ENCODE measurements around the gene STAT3. TPM values are rescaled to one million over a fixed set of nuclear protein-coding genes. Genes with fewer than 3 reads are reported as not detected.

STAT3 gene
- total RNA-seq, 1 donor, result 180 TPM

DNA sequence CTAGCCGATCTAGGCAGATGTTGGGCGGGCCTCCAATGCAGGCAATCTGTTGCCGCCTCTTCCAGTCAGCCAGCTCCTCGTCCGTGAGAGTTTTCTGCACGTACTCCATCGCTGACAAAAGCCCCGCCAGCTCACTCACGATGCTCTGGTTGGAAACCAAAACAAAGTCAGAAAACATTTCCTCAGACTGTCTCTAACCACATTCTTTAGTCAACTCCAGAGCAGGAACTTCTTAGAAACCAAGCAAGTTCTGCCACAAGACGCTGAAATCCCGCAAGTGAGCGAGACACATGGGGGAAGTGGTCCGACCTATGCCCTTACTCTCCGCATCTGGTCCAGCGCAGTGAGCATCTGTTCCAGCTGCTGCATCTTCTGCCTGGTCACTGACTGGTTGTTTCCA is 50.8 kb downstream of the STAT3 start:
- TF ChIP-seq, protein P1, sequence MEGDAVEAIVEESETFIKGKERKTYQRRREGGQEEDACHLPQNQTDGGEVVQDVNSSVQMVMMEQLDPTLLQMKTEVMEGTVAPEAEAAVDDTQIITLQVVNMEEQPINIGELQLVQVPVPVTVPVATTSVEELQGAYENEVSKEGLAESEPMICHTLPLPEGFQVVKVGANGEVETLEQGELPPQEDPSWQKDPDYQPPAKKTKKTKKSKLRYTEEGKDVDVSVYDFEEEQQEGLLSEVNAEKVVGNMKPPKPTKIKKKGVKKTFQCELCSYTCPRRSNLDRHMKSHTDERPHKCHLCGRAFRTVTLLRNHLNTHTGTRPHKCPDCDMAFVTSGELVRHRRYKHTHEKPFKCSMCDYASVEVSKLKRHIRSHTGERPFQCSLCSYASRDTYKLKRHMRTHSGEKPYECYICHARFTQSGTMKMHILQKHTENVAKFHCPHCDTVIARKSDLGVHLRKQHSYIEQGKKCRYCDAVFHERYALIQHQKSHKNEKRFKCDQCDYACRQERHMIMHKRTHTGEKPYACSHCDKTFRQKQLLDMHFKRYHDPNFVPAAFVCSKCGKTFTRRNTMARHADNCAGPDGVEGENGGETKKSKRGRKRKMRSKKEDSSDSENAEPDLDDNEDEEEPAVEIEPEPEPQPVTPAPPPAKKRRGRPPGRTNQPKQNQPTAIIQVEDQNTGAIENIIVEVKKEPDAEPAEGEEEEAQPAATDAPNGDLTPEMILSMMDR (IDR thresholded peaks at IDR 0.05; ENCODE audit: insufficient read depth, low read depth, low read length), result no peak
- no peak overlapping the region for H3K4me3 ChIP-seq (ENCODE audit: low read depth, low read length)
- peak; percentile 73 for DNase-seq (ENCODE audit: low read depth)

DNA sequence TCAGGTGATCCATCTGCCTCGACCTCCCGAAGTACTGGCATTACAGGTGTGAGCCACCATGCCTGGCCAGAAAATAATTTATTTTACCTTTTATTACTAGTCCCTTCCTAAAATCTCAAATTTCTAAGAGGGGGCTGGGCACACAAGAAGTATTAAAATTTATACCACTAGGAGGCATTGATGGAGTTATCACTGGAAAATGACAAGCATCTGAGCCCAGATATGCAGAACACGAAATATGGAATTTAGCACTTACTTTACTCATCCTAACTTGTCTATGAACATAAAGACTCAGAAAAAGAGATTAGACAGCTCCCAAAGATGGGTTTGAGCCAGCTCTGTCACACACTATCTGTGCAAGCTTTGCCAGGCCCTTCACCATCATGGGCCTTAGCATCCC is 53.6 kb downstream of the STAT3 start:
- TF ChIP-seq, protein P1 (IDR thresholded peaks at IDR 0.05; ENCODE audit: insufficient read depth, low read depth, low read length), result peak; percentile 19
- DNase-seq (ENCODE audit: low read depth), result no peak
- H3K4me3 ChIP-seq (ENCODE audit: low read depth, low read length), result no peak overlapping the region

DNA sequence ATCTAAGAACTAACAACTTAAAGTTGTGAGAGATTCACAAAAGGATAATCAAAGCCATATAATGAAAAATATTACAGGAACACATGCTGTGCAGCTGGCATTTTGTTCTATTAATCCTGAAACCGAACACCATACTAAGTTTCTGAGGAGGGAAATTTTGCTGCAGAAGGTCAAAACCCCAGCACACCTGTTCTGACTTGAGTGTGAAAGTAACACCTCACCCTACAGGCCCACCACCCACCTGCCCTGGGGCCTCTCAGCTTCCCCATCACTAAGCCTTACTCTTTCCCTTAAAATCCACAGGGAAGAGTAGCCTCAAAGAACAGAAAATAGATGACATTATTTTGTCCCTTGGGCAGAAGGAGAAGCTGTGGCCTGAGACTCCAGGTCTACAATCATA is 55.2 kb downstream of the STAT3 start:
- no peak overlapping the region for H3K4me3 ChIP-seq (ENCODE audit: low read depth, low read length)
- TF ChIP-seq, protein P1 (IDR thresholded peaks at IDR 0.05; ENCODE audit: insufficient read depth, low read depth, low read length), result no peak
- no peak for DNase-seq (ENCODE audit: low read depth)

DNA sequence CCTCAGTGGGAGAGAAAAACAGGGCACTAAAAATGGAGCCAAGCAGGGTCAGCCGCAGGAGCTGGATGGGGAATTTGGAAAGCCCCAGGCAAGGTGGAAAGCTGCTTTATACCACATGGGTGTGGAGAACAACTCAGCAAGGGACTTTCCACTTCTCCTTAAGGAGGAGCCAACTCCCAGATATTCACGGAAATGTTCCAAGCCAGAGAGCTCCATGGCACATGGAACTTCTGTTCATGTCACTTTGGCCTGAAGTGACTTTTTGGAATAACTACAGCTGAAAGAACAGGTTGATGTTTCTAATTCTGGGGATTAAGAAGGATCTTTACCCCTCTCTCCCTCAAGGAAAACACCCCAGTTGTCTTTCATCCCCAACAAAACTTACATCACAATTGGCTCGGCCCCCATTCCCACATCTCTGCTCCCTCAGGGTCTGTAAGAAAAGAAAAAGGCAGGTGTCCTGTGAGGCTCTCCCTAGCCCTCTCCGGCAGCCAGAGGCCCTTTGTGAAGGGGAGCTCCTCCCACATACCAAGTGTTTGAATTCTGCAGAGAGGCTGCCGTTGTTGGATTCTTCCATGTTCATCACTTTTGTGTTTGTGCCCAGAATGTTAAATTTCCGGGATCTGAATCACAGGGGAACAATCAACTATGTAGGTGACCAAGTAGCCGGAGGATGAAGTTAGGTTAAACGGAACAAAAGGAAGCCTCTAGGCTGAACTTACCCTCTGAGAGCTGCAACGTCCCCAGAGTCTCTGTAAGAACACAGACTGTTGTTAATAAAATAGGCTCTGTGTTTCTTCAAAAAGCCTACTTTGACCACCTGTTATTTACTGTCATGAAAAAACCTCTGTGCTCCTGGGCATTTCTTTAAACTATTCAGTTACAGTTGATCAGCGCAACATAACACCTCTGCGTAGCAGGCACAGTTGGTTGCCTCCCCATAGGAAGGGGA is 58.9 kb downstream of the STAT3 start:
- TF ChIP-seq, protein P1 (IDR thresholded peaks at IDR 0.05; ENCODE audit: insufficient read depth, low read depth, low read length), result no peak
- no peak overlapping the region for H3K4me3 ChIP-seq (ENCODE audit: low read depth, low read length)
- peak; percentile 51 for DNase-seq (ENCODE audit: low read depth)

DNA sequence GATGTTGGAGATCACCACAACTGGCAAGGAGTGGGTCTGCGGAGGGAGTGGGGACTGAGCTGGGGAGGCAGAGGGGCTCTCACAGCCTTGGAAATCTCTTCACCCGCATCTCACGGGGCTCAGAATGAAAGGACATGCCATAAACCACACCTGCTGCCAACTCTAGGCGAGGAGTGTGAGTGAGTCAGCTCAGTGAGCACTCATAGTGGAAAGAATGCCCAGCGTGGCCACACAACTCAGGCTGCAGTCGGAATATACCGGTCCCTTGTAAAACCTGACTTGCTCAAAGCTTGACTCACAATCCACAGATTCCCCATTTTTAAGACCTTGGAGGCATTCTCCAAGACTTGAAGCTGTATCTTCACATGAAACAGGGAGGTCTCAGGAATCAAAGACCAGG is 63.2 kb downstream of the STAT3 start:
- TF ChIP-seq, protein P1 (IDR thresholded peaks at IDR 0.05; ENCODE audit: insufficient read depth, low read depth, low read length), result no peak

DNA sequence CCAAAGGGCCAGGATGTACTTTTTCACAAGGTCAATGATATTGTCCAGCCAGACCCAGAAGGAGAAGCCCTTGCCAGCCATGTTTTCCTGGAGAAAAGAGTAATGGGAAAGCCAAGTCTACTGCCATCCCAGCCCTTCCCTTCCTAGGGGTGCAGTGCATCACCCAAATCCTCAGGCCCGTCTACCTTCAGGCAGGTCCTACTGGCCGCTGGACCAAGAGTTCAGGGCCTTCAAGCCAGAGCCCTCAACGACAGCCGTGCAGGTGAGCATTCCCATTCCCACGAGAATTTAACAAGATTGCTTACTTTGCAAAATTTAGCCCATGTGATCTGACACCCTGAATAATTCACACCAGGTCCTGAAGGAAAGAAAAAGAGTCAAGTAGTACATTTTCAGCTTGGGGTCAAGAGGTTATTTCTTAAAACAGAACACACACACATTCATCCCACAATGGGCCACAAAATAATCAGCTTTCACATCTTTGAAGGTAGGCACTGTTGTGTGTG is 64.9 kb downstream of the STAT3 start:
- no peak for DNase-seq (ENCODE audit: low read depth)
- H3K4me3 ChIP-seq (ENCODE audit: low read depth, low read length), result no peak overlapping the region
- TF ChIP-seq, protein P1 (IDR thresholded peaks at IDR 0.05; ENCODE audit: insufficient read depth, low read depth, low read length), result no peak

More for the DNA sequence above, 63.2 kb downstream of the STAT3 start:
- no peak overlapping the region for H3K4me3 ChIP-seq (ENCODE audit: low read depth, low read length)
- DNase-seq (ENCODE audit: low read depth), result peak; percentile 72
